Astrocyte (in vitro differentiated cells and primary cell): Measurements from ENCODE around the gene PPP4R4. TPM values are rescaled to one million over a fixed set of nuclear protein-coding genes. Genes with fewer than 3 reads are reported as not detected.
A peak's percentile ranks its signal among the peaks of the same experiment; 100 is the strongest.

Source experiments
- DNase-seq: peaks from one replicate; pipeline ENCODE4 v3.0.0-alpha.2; 2010; ENCODE audit warnings: low read depth
- FAIRE-seq: peaks from 2 replicates; lab custom pipeline; 2011; peaks lifted over from hg19 to GRCh38; lab: Jason Lieb, UNC
- H2AFZ ChIP-seq: 2 replicates; pipeline ENCODE4 v1.6.0; 2012; ENCODE audit warnings: low read depth, low read length, inconsistent platforms
- H3K27ac ChIP-seq: 2 replicates; pipeline ENCODE4 v1.5.1; 2011; ENCODE audit warnings: low read depth, low read length, inconsistent platforms
- H3K27me3 ChIP-seq: 2 replicates; pipeline ENCODE4 v1.6.0; 2011; ENCODE audit warnings: low read length, inconsistent platforms; ENCODE audit not compliant: insufficient read depth
- H3K36me3 ChIP-seq: 2 replicates; pipeline ENCODE4 v1.5.1; 2011; ENCODE audit warnings: low read length, inconsistent platforms; ENCODE audit not compliant: insufficient read depth
- H3K4me1 ChIP-seq: 2 replicates; pipeline ENCODE4 v1.5.1; 2011; ENCODE audit warnings: low read length, inconsistent platforms; ENCODE audit not compliant: insufficient read depth
- H3K4me2 ChIP-seq: 2 replicates; pipeline ENCODE4 v1.6.0; 2012; ENCODE audit warnings: low read length, inconsistent platforms
- H3K4me3 ChIP-seq: 2 replicates; pipeline ENCODE4 v1.5.1; 2011; ENCODE audit warnings: low read depth, mild to moderate bottlenecking, low read length, inconsistent platforms; ENCODE audit not compliant: insufficient read depth
- H3K79me2 ChIP-seq: 2 replicates; pipeline ENCODE4 v1.6.0; 2012; ENCODE audit warnings: mild to moderate bottlenecking, low read length, inconsistent platforms; ENCODE audit not compliant: insufficient read depth
- H3K9ac ChIP-seq: 2 replicates; pipeline ENCODE4 v1.6.0; 2012; ENCODE audit warnings: mild to moderate bottlenecking, low read length, inconsistent platforms
- H3K9me3 ChIP-seq: 2 replicates; pipeline ENCODE4 v1.5.1; 2012; ENCODE audit warnings: low read depth, mild to moderate bottlenecking, low read length, inconsistent platforms; ENCODE audit not compliant: insufficient read depth
- H4K20me1 ChIP-seq: 2 replicates; pipeline ENCODE4 v1.6.0; 2012; ENCODE audit warnings: low read length, inconsistent platforms; ENCODE audit not compliant: insufficient read depth
- H3K27ac Mint-ChIP-seq: one replicate; pipeline ENCODE4 v1.8.0; 2021; ENCODE audit warnings: mild to moderate bottlenecking, mixed read lengths; ENCODE audit not compliant: unreplicated experiment
- H3K27me3 Mint-ChIP-seq: one replicate; pipeline ENCODE4 v1.8.0; 2021; ENCODE audit warnings: low read depth, mixed read lengths; ENCODE audit not compliant: unreplicated experiment
- H3K36me3 Mint-ChIP-seq: one replicate; pipeline ENCODE4 v1.8.0; 2021; ENCODE audit warnings: low read depth, mixed read lengths; ENCODE audit not compliant: unreplicated experiment
- H3K4me1 Mint-ChIP-seq: one replicate; pipeline ENCODE4 v1.8.0; 2021; ENCODE audit warnings: low read depth, mixed read lengths; ENCODE audit not compliant: unreplicated experiment
- H3K4me3 Mint-ChIP-seq: one replicate; pipeline ENCODE4 v1.8.0; 2021; ENCODE audit warnings: mild to moderate bottlenecking, moderate library complexity, mixed read lengths; ENCODE audit not compliant: unreplicated experiment
- H3K9me3 Mint-ChIP-seq: one replicate; pipeline ENCODE4 v1.8.0; 2021; ENCODE audit warnings: mild to moderate bottlenecking, mixed read lengths; ENCODE audit not compliant: unreplicated experiment
- EZH2 ChIP-seq: IDR thresholded peaks from 2 replicates; pipeline ENCODE4 v1.6.1; 2012; ENCODE audit warnings: mild to moderate bottlenecking, low read length, inconsistent platforms; ENCODE audit not compliant: insufficient read depth
- total RNA-seq: library from RNA; stranded (reverse); gene quantifications from 2 replicates; pipeline ENCODE4 v1.2.1, GENCODE V29; 2021
- TF ChIP-seq, protein P1 (sequence below): IDR thresholded peaks from 2 replicates; pipeline ENCODE4 v1.5.1; 2011; ENCODE audit warnings: low read depth, mild to moderate bottlenecking, inconsistent platforms, low read length, moderate library complexity; ENCODE audit not compliant: insufficient read depth

PPP4R4 gene
- total RNA-seq, 1 donor from 2014 or later, result 6.0 TPM

DNA sequence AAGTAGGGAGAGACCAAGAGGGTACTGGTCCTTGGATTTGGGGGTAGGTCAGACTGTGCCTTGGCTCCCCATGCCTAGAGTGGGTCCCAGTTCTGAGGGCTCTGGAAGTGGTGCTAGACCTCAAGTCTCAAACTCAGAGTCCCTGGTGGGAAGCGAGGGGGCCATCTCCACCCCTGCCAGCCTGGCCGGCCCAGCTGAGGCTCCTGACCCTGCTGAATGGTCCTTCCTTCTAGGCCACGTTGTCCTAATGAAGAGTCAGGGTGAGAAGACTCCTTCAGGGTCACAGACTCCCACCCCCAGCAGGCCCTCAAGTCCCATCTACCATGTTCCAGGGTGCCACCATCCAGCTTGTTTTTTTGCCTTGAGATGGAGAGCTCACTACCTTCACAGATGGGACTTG, 136.1 kb downstream of the PPP4R4 start:
- Histone ChIP-seq H4K20me1 (no peaks in the 10 kb centered on the region), H3K4me3 (no peak overlapping the region), H3K27me3 (no peaks in the 10 kb centered on the region), H3K27ac (no peak overlapping the region), H3K79me2 (no peaks in the 10 kb centered on the region), H3K4me1 (no peaks in the 10 kb centered on the region), H2AFZ (no peak overlapping the region), H3K9ac (no peak overlapping the region), H3K4me2 (no peak overlapping the region), H3K9me3 (peaks cover 3% of the 10 kb centered on the region), H3K36me3 (no peaks in the 10 kb centered on the region)
- FAIRE-seq (no peak), DNase-seq (no peak)
- no peak overlapping the region for H3K4me3 Mint-ChIP-seq
- no peak overlapping the region for H3K27ac Mint-ChIP-seq
- no peaks in the 10 kb centered on the region for H3K4me1 Mint-ChIP-seq
- H3K9me3 Mint-ChIP-seq, result peaks cover 16% of the 10 kb centered on the region
- TF ChIP-seq, protein P1, sequence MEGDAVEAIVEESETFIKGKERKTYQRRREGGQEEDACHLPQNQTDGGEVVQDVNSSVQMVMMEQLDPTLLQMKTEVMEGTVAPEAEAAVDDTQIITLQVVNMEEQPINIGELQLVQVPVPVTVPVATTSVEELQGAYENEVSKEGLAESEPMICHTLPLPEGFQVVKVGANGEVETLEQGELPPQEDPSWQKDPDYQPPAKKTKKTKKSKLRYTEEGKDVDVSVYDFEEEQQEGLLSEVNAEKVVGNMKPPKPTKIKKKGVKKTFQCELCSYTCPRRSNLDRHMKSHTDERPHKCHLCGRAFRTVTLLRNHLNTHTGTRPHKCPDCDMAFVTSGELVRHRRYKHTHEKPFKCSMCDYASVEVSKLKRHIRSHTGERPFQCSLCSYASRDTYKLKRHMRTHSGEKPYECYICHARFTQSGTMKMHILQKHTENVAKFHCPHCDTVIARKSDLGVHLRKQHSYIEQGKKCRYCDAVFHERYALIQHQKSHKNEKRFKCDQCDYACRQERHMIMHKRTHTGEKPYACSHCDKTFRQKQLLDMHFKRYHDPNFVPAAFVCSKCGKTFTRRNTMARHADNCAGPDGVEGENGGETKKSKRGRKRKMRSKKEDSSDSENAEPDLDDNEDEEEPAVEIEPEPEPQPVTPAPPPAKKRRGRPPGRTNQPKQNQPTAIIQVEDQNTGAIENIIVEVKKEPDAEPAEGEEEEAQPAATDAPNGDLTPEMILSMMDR, result no peak
- peaks cover 7% of the 10 kb centered on the region for H3K27me3 Mint-ChIP-seq
- H3K36me3 Mint-ChIP-seq, result no peaks in the 10 kb centered on the region

DNA sequence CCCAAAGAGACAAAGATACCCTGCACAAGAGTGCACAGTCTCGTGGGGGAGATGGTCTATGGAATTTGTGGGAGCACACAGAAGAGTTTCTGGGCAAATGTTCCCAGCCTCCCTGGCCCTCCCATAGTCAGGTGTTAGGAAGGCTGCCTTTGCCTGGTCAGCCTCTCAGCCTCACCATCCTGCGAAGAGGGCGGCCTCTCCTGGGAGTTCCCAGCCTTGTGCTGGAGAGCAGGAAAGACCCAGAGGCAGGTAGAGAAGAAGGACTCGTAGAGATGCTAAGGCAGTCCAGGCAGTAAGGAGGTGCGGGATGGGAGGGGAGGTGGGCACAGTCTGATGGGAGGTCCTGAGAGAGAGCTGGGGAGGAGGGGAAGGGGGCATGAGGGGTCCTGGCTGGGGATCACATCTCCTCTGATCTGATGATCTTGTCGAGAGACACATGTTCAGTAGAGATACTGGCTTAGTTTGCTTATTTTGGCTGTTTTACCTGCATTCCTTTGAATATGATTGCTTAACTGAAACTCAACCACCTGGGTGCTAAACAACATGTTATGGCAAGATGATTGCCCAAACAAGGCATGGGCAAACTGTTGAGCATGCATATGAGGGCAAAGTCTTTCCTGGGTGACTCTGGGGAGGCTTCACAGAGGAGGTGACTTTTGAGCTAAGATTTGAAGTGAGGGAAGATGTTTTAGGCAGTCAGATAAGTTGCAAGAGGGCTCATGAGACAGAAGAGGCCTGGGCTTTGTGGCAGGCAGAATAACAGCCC, 138.5 kb downstream of the PPP4R4 start:
- Histone ChIP-seq H3K9ac (no peak overlapping the region), H3K27ac (no peak overlapping the region), H3K9me3 (no peaks in the 10 kb centered on the region), H3K4me1 (no peaks in the 10 kb centered on the region), H3K27me3 (no peaks in the 10 kb centered on the region), H3K79me2 (no peaks in the 10 kb centered on the region), H3K4me2 (no peak overlapping the region), H3K4me3 (no peak overlapping the region), H3K36me3 (no peaks in the 10 kb centered on the region), H2AFZ (no peak overlapping the region), H4K20me1 (no peaks in the 10 kb centered on the region)
- H3K36me3 Mint-ChIP-seq, result no peaks in the 10 kb centered on the region
- FAIRE-seq, result no peak
- H3K4me1 Mint-ChIP-seq, result no peaks in the 10 kb centered on the region
- DNase-seq, result no peak
- peaks cover 7% of the 10 kb centered on the region for H3K27me3 Mint-ChIP-seq
- no peak overlapping the region for H3K27ac Mint-ChIP-seq
- TF ChIP-seq, protein P1, result no peak
- no peak for TF ChIP-seq EZH2
- H3K4me3 Mint-ChIP-seq, result no peak overlapping the region
- peaks cover 12% of the 10 kb centered on the region for H3K9me3 Mint-ChIP-seq

DNA sequence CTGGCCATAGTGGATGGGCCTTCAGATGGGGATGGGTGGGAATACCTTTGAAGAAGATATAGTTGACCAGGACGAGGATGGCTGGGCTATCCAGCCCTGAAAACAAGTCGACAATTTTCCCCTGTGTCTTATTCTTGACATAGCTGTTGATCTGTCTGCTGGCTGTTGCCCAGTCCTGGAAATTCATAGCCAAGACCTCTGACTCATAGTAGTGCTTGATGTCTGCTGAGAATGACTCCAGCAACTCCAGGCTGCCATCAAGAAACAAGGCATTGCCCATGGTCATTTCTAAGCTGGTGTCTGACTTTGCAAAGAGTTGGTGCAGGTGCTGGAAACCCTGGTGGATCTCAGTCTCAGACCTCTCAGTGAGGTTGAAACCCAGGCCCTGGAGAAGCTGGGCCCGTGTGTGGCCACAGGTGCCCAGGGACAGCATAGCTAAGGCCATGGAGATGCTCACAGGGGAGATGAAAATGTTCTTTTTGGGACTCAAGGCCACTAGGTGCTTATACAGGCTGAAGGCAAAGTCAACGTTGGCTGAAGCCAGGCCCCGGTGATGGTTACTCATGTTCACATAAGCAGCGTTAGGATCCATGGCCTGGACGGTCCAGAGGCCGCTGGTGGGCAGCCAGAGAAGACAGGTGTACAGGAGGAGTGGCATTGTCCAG, 140.0 kb downstream of the PPP4R4 start:
- H3K9ac ChIP-seq, result no peak overlapping the region
- H3K4me2 ChIP-seq, result no peak overlapping the region
- Mint-ChIP-seq H3K4me3 (no peak overlapping the region), H3K4me1 (no peaks in the 10 kb centered on the region), H3K27ac (no peak overlapping the region), H3K36me3 (no peaks in the 10 kb centered on the region), H3K9me3 (peaks cover 2% of the 10 kb centered on the region), H3K27me3 (peaks cover 7% of the 10 kb centered on the region)
- no peaks in the 10 kb centered on the region for H3K4me1 ChIP-seq
- H3K27ac ChIP-seq, result no peak overlapping the region
- TF ChIP-seq, protein P1, result no peak
- no peak for TF ChIP-seq EZH2
- no peak overlapping the region for H2AFZ ChIP-seq
- no peak for FAIRE-seq
- peak; percentile 56 for DNase-seq
- H3K9me3 ChIP-seq, result no peaks in the 10 kb centered on the region
- no peaks in the 10 kb centered on the region for H3K79me2 ChIP-seq
- H3K4me3 ChIP-seq, result no peak overlapping the region
- no peaks in the 10 kb centered on the region for H4K20me1 ChIP-seq
- no peaks in the 10 kb centered on the region for H3K27me3 ChIP-seq
- no peaks in the 10 kb centered on the region for H3K36me3 ChIP-seq
